Measurements from ENCODE around the gene KDM6B. TPM values are rescaled to one million over a fixed set of nuclear protein-coding genes. Genes with fewer than 3 reads are reported as not detected.
"Not testable (repeated sequence)": the region's sequence is repeated elsewhere in the genome, so short reads cannot be mapped to it uniquely, and the experiment has no call there.

The KDM6B gene
- total RNA-seq, 1 experiment from 2014 or later, result 0.11 TPM

GRCh38 chr17:7852262-7852670 lies 18.2 kb downstream of the KDM6B start:
- no peak for DNase-seq (ENCODE audit: low read depth)

GRCh38 chr17:7852919-7853690 lies 19.1 kb downstream of the KDM6B start:
- DNase-seq (ENCODE audit: low read depth), result no peak

GRCh38 chr17:7853691-7854038 lies 19.6 kb downstream of the KDM6B start:
- DNase-seq (ENCODE audit: low read depth), result no peak

GRCh38 chr17:7854078-7854777 lies 20.2 kb downstream of the KDM6B start:
- no peak for DNase-seq (ENCODE audit: low read depth)

GRCh38 chr17:7854851-7855659 lies 21.0 kb downstream of the KDM6B start, which contains the start of gene TMEM88:
TSS of gene TMEM88 (plus strand) at chr17:7855066. CDS start at chr17:7855075, 9 bp downstream.
- no peak for DNase-seq (ENCODE audit: low read depth)

GRCh38 chr17:7855660-7856010 lies 21.6 kb downstream of the KDM6B start:
- DNase-seq (ENCODE audit: low read depth), result no peak

GRCh38 chr17:7856011-7856810 lies 22.2 kb downstream of the KDM6B start:
- DNase-seq (ENCODE audit: low read depth), result no peak

- DNase-seq (ENCODE audit: low read depth), result peak; percentile 96
These were observed 23.0 kb downstream of the KDM6B start, which contains the start of gene NAA38 for GRCh38 chr17:7856811-7857712. TSS of gene NAA38 (minus strand) at chr17:7857559. CDS start at chr17:7857463, 96 bp downstream.

GRCh38 chr17:7857713-7858521 lies 23.9 kb downstream of the KDM6B start, which contains the start of gene CYB5D1:
TSS of gene CYB5D1 (plus strand) at chr17:7858003. CDS start at chr17:7858135, 132 bp downstream.
- DNase-seq (ENCODE audit: low read depth), result peak; percentile 88

GRCh38 chr17:7858522-7858810 lies 24.4 kb downstream of the KDM6B start:
- DNase-seq (ENCODE audit: low read depth), result peak; percentile 50

GRCh38 chr17:7859028-7859427 lies 25.0 kb downstream of the KDM6B start:
- DNase-seq (ENCODE audit: low read depth), result no peak

GRCh38 chr17:7862692-7863437 lies 28.8 kb downstream of the KDM6B start:
- DNase-seq (ENCODE audit: low read depth), result no peak

- DNase-seq (ENCODE audit: low read depth), result not testable (repeated sequence)
These were observed 30.4 kb downstream of the KDM6B start for GRCh38 chr17:7864384-7864783.

- DNase-seq (ENCODE audit: low read depth), result no peak
These were observed 31.1 kb downstream of the KDM6B start for GRCh38 chr17:7864995-7865650.

- no peak for DNase-seq (ENCODE audit: low read depth)
These were observed 33.9 kb downstream of the KDM6B start for GRCh38 chr17:7867881-7868329.

GRCh38 chr17:7873051-7873450 lies 39.0 kb downstream of the KDM6B start:
- no peak for DNase-seq (ENCODE audit: low read depth)

- DNase-seq (ENCODE audit: low read depth), result no peak
These were observed 41.9 kb downstream of the KDM6B start for GRCh38 chr17:7875804-7876370.

GRCh38 chr17:7878234-7878633 lies 44.2 kb downstream of the KDM6B start:
- no peak for DNase-seq (ENCODE audit: low read depth)
